SH-SY5Y (cell line): Measurements from ENCODE around the gene EXOG.

Experiments
- GATA2 ChIP-seq: IDR thresholded peaks from 2 replicates; pipeline ENCODE4 v1.6.1; 2011; ENCODE audit warnings: mild to moderate bottlenecking, low read depth, low read length
- GATA3 ChIP-seq: IDR thresholded peaks from 2 replicates; pipeline ENCODE4 v1.6.1; 2011; ENCODE audit warnings: low read depth, mild to moderate bottlenecking, low read length, moderate library complexity

Gene EXOG

GRCh38 chr3:38460377-38461270 lies 35.5 kb upstream of the EXOG start:
- no peak for TF ChIP-seq GATA3
- no peak for TF ChIP-seq GATA2

GRCh38 chr3:38465588-38466154 lies 30.5 kb upstream of the EXOG start:
- TF ChIP-seq GATA3 (no peak), GATA2 (no peak)

- TF ChIP-seq GATA2 (no peak), GATA3 (no peak)
Observed at GRCh38 chr3:38468765-38469164, 27.4 kb upstream of the EXOG start.

GRCh38 chr3:38469852-38470251 lies 26.3 kb upstream of the EXOG start:
- no peak for TF ChIP-seq GATA3
- no peak for TF ChIP-seq GATA2

- TF ChIP-seq GATA3 (no peak), GATA2 (no peak)
Observed at GRCh38 chr3:38471260-38471857, 24.8 kb upstream of the EXOG start.

- TF ChIP-seq GATA2 (no peak), GATA3 (no peak)
Observed at GRCh38 chr3:38472342-38472741, 23.8 kb upstream of the EXOG start.

GRCh38 chr3:38473229-38473628 lies 22.9 kb upstream of the EXOG start:
- TF ChIP-seq GATA2 (no peak), GATA3 (no peak)

- TF ChIP-seq GATA3, result no peak
- no peak for TF ChIP-seq GATA2
Observed at GRCh38 chr3:38474928-38475605, 21.1 kb upstream of the EXOG start.

- no peak for TF ChIP-seq GATA2
- TF ChIP-seq GATA3, result no peak
Observed at GRCh38 chr3:38475716-38476115, 20.4 kb upstream of the EXOG start.

- TF ChIP-seq GATA3 (no peak), GATA2 (no peak)
Observed at GRCh38 chr3:38476157-38476756, 19.9 kb upstream of the EXOG start.

- no peak for TF ChIP-seq GATA2
Observed at GRCh38 chr3:38477057-38477820, 18.9 kb upstream of the EXOG start.

GRCh38 chr3:38477839-38478450 lies 18.2 kb upstream of the EXOG start:
- no peak for TF ChIP-seq GATA2
- TF ChIP-seq GATA3, result no peak

GRCh38 chr3:38478901-38479300 lies 17.2 kb upstream of the EXOG start:
- TF ChIP-seq GATA3 (no peak), GATA2 (no peak)
